GM23248 (cell line): Measurements from ENCODE around the gene GABRB3.

Experiments
- EZH2 ChIP-seq: fragments of 200-600 bp; sonication (generic); IDR thresholded peaks from 2 replicates; pipeline ENCODE4 v1.6.1; 2018; ENCODE audit warnings: antibody characterized with exemption, mild to moderate bottlenecking; ENCODE audit not compliant: insufficient read depth, poor library complexity, severe bottlenecking
- EZH2phosphoT487 ChIP-seq: fragments of 200-600 bp; sonication (generic); IDR thresholded peaks from 2 replicates; pipeline ENCODE4 v1.6.1; 2018; ENCODE audit warnings: antibody characterized with exemption, moderate library complexity, mild to moderate bottlenecking, low read depth; ENCODE audit not compliant: insufficient read depth

- TF ChIP-seq EZH2: no peak
- no peak for TF ChIP-seq EZH2phosphoT487
Measured at GRCh38 chr15:26790118-26790517, 17.3 kb upstream of the GABRB3 start.
